Activated CD8-positive, alpha-beta T cell treated with anti-CD3 and anti-CD28 coated beads for 36 hours (primary cell): ENCODE measurements around the gene PPARD. TPM values are rescaled to one million over a fixed set of nuclear protein-coding genes. Genes with fewer than 3 reads are reported as not detected.

Experiments used
- ATAC-seq: fragments of 200-7000 bp; cut with Tn5 transposase; one replicate; pipeline ENCODE4 v1.10.0; 2021; ENCODE audit warnings: mild to moderate bottlenecking, moderate library complexity
- CTCF ChIA-PET: fragments of 350-600 bp; sonication (Branson Sonifier 250); formaldehyde crosslinking; loops from one replicate; lab custom pipeline; 2021; ENCODE audit warnings: antibody characterized with exemption; lab: Charles Lee
- POLR2A ChIA-PET: fragments of 350-600 bp; sonication (Branson Sonifier 250); formaldehyde crosslinking; loops from one replicate; lab custom pipeline; 2021; ENCODE audit warnings: antibody characterized with exemption; lab: Charles Lee
- DNase-seq: peaks from one replicate; pipeline ENCODE4 v3.0.0-alpha.2; 2020
- H3K27ac Mint-ChIP-seq: one replicate; pipeline ENCODE4 v1.8.0; 2021; ENCODE audit warnings: mild to moderate bottlenecking, mixed read lengths
- H3K27me3 Mint-ChIP-seq: one replicate; pipeline ENCODE4 v1.8.0; 2021; ENCODE audit warnings: mixed read lengths
- H3K36me3 Mint-ChIP-seq: one replicate; pipeline ENCODE4 v1.8.0; 2021; ENCODE audit warnings: low read depth, mixed read lengths
- H3K4me1 Mint-ChIP-seq: one replicate; pipeline ENCODE4 v1.8.0; 2021; ENCODE audit warnings: low read depth, mixed read lengths
- H3K4me3 Mint-ChIP-seq: one replicate; pipeline ENCODE4 v1.8.0; 2021; ENCODE audit warnings: mild to moderate bottlenecking, moderate library complexity, mixed read lengths
- H3K9me3 Mint-ChIP-seq: one replicate; pipeline ENCODE4 v1.8.0; 2021; ENCODE audit warnings: mixed read lengths
- intact Hi-C: fragments of 100-400 bp; cut with micrococcal nuclease; formaldehyde crosslinking; loops from one replicate; pipeline ENCODE4 v1.10.0; 2022
- total RNA-seq, 2 experiments: library from RNA; stranded (reverse); gene quantifications; one replicate each; pipeline ENCODE4 v1.2.3, GENCODE V29; 2021
- TF ChIP-seq, protein P1 (sequence below): fragments of 200-600 bp; IDR thresholded peaks from one replicate; pipeline ENCODE4 v1.8.0; 2022; ENCODE audit warnings: antibody characterized with exemption, mild to moderate bottlenecking

The PPARD gene
- total RNA-seq, 2 experiments from 2014 or later, result 26.6 to 26.7 TPM

DNA sequence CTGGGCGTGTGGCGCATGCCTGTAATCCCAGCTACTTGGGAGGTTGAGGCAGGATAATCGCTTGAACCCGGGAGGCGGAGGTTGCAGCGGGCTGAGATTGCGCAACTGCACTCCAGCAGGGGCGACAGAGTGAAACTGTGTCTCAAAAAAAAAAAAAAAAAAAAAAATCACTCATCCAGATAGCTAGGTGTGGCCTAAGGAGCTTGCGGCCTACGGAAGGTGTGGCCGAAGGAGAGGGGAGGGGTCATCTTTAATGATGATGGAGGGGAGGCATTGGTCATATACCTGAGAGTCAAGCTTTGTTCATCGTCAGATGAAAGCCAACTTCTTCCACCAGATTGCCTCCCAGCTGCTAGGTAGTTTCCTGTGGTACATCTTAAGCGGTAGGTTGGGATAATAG is 801 bp upstream of the PPARD start:
- Mint-ChIP-seq H3K4me3 (no peak overlapping the region), H3K4me1 (peaks cover 40% of the 10 kb centered on the region), H3K27me3 (no peaks in the 10 kb centered on the region), H3K9me3 (no peaks in the 10 kb centered on the region), H3K36me3 (peaks cover 20% of the 10 kb centered on the region), H3K27ac (no peak overlapping the region)
- intact Hi-C loops, result no loop called here
- CTCF ChIA-PET, result interaction anchor here (0.6 to 10.5 kb wide), 32 partner anchors 8 to 182 kb away, joined by 3 to 209 read pairs (median 4); partner anchors contain the start of genes DEF6, FANCE and RPL10A
- ATAC-seq, result no peak
- no peak for DNase-seq
- TF ChIP-seq, protein P1, sequence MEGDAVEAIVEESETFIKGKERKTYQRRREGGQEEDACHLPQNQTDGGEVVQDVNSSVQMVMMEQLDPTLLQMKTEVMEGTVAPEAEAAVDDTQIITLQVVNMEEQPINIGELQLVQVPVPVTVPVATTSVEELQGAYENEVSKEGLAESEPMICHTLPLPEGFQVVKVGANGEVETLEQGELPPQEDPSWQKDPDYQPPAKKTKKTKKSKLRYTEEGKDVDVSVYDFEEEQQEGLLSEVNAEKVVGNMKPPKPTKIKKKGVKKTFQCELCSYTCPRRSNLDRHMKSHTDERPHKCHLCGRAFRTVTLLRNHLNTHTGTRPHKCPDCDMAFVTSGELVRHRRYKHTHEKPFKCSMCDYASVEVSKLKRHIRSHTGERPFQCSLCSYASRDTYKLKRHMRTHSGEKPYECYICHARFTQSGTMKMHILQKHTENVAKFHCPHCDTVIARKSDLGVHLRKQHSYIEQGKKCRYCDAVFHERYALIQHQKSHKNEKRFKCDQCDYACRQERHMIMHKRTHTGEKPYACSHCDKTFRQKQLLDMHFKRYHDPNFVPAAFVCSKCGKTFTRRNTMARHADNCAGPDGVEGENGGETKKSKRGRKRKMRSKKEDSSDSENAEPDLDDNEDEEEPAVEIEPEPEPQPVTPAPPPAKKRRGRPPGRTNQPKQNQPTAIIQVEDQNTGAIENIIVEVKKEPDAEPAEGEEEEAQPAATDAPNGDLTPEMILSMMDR, result no peak
- POLR2A ChIA-PET, result interaction anchor here (1.0 to 4.4 kb wide), 6 partner anchors 44 to 131 kb away, joined by 3 to 41 read pairs (median 11); partner anchors contain the start of genes DEF6, FANCE and RPL10A

DNA sequence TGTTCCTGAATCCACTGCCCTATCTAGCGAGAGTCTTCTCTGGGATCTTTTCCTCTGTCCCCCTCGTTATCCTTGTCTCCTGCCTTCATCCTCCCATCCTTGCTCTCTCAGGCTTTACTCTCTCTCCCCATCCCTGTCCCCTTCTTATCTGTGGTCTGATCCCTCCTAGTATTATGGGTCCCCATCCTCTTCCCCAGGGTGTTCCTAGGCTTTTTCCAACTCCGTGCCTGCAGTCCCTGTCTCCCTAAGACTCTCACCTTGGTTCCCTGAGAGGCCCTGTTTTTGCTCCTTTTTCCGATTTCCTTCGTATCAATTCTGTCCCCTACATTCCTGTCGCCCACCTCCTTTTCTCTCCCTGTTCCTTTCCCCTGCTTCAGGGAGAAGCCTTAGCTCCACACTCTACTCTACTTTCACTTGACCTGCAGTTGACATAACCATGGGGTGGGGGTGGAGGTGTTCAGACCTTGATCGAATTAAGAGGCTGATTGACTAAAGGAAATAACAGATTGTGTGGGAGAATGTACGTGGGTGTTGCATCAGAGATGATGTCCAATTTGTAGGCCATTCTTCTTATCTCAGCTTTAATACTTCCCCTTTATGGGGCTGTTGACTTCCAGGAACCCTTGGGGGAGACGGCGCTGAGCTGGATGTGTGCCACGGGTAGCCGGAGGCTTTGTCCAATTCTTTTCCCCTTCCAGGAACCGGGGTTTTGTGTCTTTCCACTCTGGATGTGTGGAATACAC is 905 bp downstream of the PPARD start:
- ATAC-seq (no peak), DNase-seq (peak; percentile 22)
- Mint-ChIP-seq H3K36me3 (peaks cover 29% of the 10 kb centered on the region), H3K27ac (peak overlapping the region; percentile 73), H3K4me3 (peak overlapping the region; percentile 82), H3K4me1 (peaks cover 39% of the 10 kb centered on the region), H3K9me3 (no peaks in the 10 kb centered on the region), H3K27me3 (no peaks in the 10 kb centered on the region)
- CTCF ChIA-PET, result interaction anchor here (0.7 to 10.5 kb wide), 17 partner anchors 9 to 180 kb away, joined by 3 to 209 read pairs (median 5); partner anchors contain the start of genes DEF6, FANCE and RPL10A
- intact Hi-C loops, result no loop called here
- TF ChIP-seq, protein P1, result no peak
- POLR2A ChIA-PET, result interaction anchor here (0.7 to 4.4 kb wide), 16 partner anchors 9 to 129 kb away, joined by 3 to 41 read pairs (median 4); partner anchors contain the start of genes DEF6, FANCE and RPL10A

- Mint-ChIP-seq H3K4me3 (peak overlapping the region; percentile 82), H3K36me3 (peaks cover 35% of the 10 kb centered on the region), H3K27ac (peak overlapping the region; percentile 79), H3K4me1 (peaks cover 44% of the 10 kb centered on the region), H3K27me3 (no peaks in the 10 kb centered on the region), H3K9me3 (no peaks in the 10 kb centered on the region)
- ChIA-PET CTCF (interaction anchor here (0.9 to 10.5 kb wide), 12 partner anchors 8 to 179 kb away, joined by 3 to 209 read pairs (median 6); partner anchors contain the start of genes DEF6, FANCE and RPL10A), POLR2A (interaction anchor here (0.8 to 4.4 kb wide), 10 partner anchors 9 to 128 kb away, joined by 3 to 41 read pairs (median 4); partner anchors contain the start of gene RPL10A)
- TF ChIP-seq, protein P1, result no peak
- intact Hi-C loops, result no loop called here
- DNase-seq, result no peak
- ATAC-seq, result no peak
Observed at GRCh38 chr6:35343835-35344550, 1.6 kb downstream of the PPARD start.

GRCh38 chr6:35351422-35351821 is 9.1 kb downstream of the PPARD start:
- no peak for ATAC-seq
- Mint-ChIP-seq H3K4me3 (no peak overlapping the region), H3K36me3 (peaks cover 58% of the 10 kb centered on the region), H3K9me3 (no peaks in the 10 kb centered on the region), H3K4me1 (peaks cover 44% of the 10 kb centered on the region), H3K27me3 (no peaks in the 10 kb centered on the region), H3K27ac (no peak overlapping the region)
- POLR2A ChIA-PET, result interaction anchor here (0.9 kb wide), 1 partner anchor 117 kb away, joined by 3 read pairs; the partner anchor contains the start of gene RPL10A
- TF ChIP-seq, protein P1, result no peak
- intact Hi-C loops, result no loop called here
- CTCF ChIA-PET, result interaction anchor here (0.8 to 1.8 kb wide), 4 partner anchors 8 to 100 kb away, joined by 3 to 6 read pairs (median 4); partner anchors contain the start of gene FANCE
- no peak for DNase-seq
